H9 (cell line): ENCODE data around the gene APLP2. TPM values are rescaled to one million over a fixed set of nuclear protein-coding genes. Genes with fewer than 3 reads are reported as not detected.
A peak's percentile ranks its signal among the peaks of the same experiment; 100 is the strongest.

Experiments used
- DNase-seq: peaks from one replicate; pipeline ENCODE4 v3.0.0-alpha.2; 2017
- H2AFZ ChIP-seq: one replicate; pipeline ENCODE4 v1.6.1; 2013; ENCODE audit warnings: mild to moderate bottlenecking, low read length, control low read depth, moderate library complexity
- H2AK5ac ChIP-seq: 2 replicates; pipeline ENCODE4 v1.6.1; 2013; ENCODE audit warnings: low read length, control low read depth, mixed read lengths; ENCODE audit not compliant: insufficient read length
- H2BK120ac ChIP-seq: one replicate; pipeline ENCODE4 v1.6.1; 2013; ENCODE audit warnings: low read depth, mild to moderate bottlenecking, low read length, control low read depth, inconsistent platforms; ENCODE audit not compliant: poor library complexity, severe bottlenecking
- H2BK12ac ChIP-seq: 2 replicates; pipeline ENCODE4 v1.6.1; 2013; ENCODE audit warnings: low read length, control low read depth, mixed read lengths, low read depth; ENCODE audit not compliant: insufficient read length
- H2BK15ac ChIP-seq: 2 replicates; pipeline ENCODE4 v1.6.1; 2013; ENCODE audit warnings: low read depth, low read length, control low read depth
- H2BK20ac ChIP-seq: one replicate; pipeline ENCODE4 v1.6.1; 2013; ENCODE audit warnings: low read depth, mild to moderate bottlenecking, low read length, control low read depth, inconsistent platforms; ENCODE audit not compliant: poor library complexity, severe bottlenecking
- H2BK5ac ChIP-seq: 2 replicates; pipeline ENCODE4 v1.6.1; 2013; ENCODE audit warnings: low read length, control low read depth, mixed read lengths; ENCODE audit not compliant: insufficient read length
- H3K14ac ChIP-seq: 2 replicates; pipeline ENCODE4 v1.6.1; 2013; ENCODE audit warnings: low read length, control low read depth; ENCODE audit not compliant: insufficient read depth
- H3K18ac ChIP-seq: 2 replicates; pipeline ENCODE4 v1.6.1; 2013; ENCODE audit warnings: low read depth, mild to moderate bottlenecking, mixed read lengths, low read length, control low read depth; ENCODE audit not compliant: insufficient read length
- H3K23ac ChIP-seq: 2 replicates; pipeline ENCODE4 v1.6.1; 2013; ENCODE audit warnings: low read length, control low read depth, mixed read lengths, low read depth; ENCODE audit not compliant: insufficient read length
- H3K23me2 ChIP-seq: 2 replicates; pipeline ENCODE4 v1.6.1; 2013; ENCODE audit warnings: low read depth, mild to moderate bottlenecking, mixed read lengths, low read length, control low read depth; ENCODE audit not compliant: insufficient read length, poor library complexity, severe bottlenecking
- H3K27ac ChIP-seq: 2 replicates; pipeline ENCODE4 v1.5.1; 2013; ENCODE audit warnings: low read length, control low read depth, mixed read lengths, low read depth; ENCODE audit not compliant: insufficient read length
- H3K27me3 ChIP-seq: 2 replicates; pipeline ENCODE4 v1.6.1; 2013; ENCODE audit warnings: low read length, control low read depth, inconsistent platforms; ENCODE audit not compliant: insufficient read depth
- H3K4ac ChIP-seq: 2 replicates; pipeline ENCODE4 v1.6.1; 2013; ENCODE audit warnings: low read depth, mild to moderate bottlenecking, control low read depth, inconsistent platforms, low read length, moderate library complexity
- H3K4me1 ChIP-seq: 2 replicates; pipeline ENCODE4 v1.6.1; 2013; ENCODE audit warnings: low read length, control low read depth, inconsistent platforms; ENCODE audit not compliant: insufficient read depth
- H3K4me2 ChIP-seq: 2 replicates; pipeline ENCODE4 v1.6.1; 2013; ENCODE audit warnings: low read length, control low read depth, mixed read lengths; ENCODE audit not compliant: insufficient read length, insufficient read depth
- H3K56ac ChIP-seq: 2 replicates; pipeline ENCODE4 v1.6.1; 2013; ENCODE audit warnings: low read depth, mild to moderate bottlenecking, mixed read lengths, low read length, control low read depth; ENCODE audit not compliant: insufficient read length
- H3K79me1 ChIP-seq: 2 replicates; pipeline ENCODE4 v1.6.1; 2013; ENCODE audit warnings: low read depth, mild to moderate bottlenecking, moderate library complexity, low read length, control low read depth, inconsistent platforms; ENCODE audit not compliant: insufficient read depth, poor library complexity, severe bottlenecking
- H3K79me2 ChIP-seq: 2 replicates; pipeline ENCODE4 v1.6.1; 2013; ENCODE audit warnings: low read length, control low read depth, inconsistent platforms; ENCODE audit not compliant: insufficient read depth
- H3K9ac ChIP-seq: 2 replicates; pipeline ENCODE4 v1.6.1; 2013; ENCODE audit warnings: low read length, control low read depth, mixed read lengths; ENCODE audit not compliant: insufficient read length; ENCODE audit errors: extremely low read depth
- H3K9me3 ChIP-seq: one replicate; pipeline ENCODE4 v1.6.1; 2013; ENCODE audit warnings: low read depth, low read length, inconsistent platforms; ENCODE audit not compliant: control insufficient read depth
- H3T11ph ChIP-seq: one replicate; pipeline ENCODE4 v1.6.1; 2013; ENCODE audit warnings: mild to moderate bottlenecking, low read length, control low read depth, inconsistent platforms
- H4K20me1 ChIP-seq: one replicate; pipeline ENCODE4 v1.6.1; 2013; ENCODE audit not compliant: control insufficient read depth, insufficient read length, insufficient read depth
- H4K5ac ChIP-seq: 2 replicates; pipeline ENCODE4 v1.6.1; 2013; ENCODE audit warnings: low read depth, mild to moderate bottlenecking, mixed read lengths, low read length, control low read depth; ENCODE audit not compliant: insufficient read length
- H4K8ac ChIP-seq: replicated peaks from 2 replicates; pipeline ENCODE4 v1.6.1; 2013; ENCODE audit warnings: low read length, control low read depth, mixed read lengths, low read depth; ENCODE audit not compliant: insufficient read length
- H4K91ac ChIP-seq: 2 replicates; pipeline ENCODE4 v1.6.1; 2013; ENCODE audit warnings: low read depth, mild to moderate bottlenecking, moderate library complexity, mixed read lengths, low read length, control low read depth; ENCODE audit not compliant: insufficient read length
- H3K27ac Mint-ChIP-seq, 3 experiments: 2 replicates in 2 of 3; 3 replicates in 1 of 3; pipeline ENCODE4 v1.8.0; 2020 to 2021; ENCODE audit warnings: mixed read lengths in 3 of 3, mild to moderate bottlenecking in 1 of 3, moderate library complexity in 1 of 3
- H3K27me3 Mint-ChIP-seq: 2 replicates; pipeline ENCODE4 v1.8.0; 2021; ENCODE audit warnings: low read depth, mild to moderate bottlenecking, moderate library complexity, mixed read lengths
- H3K36me3 Mint-ChIP-seq, 3 experiments: 2 replicates in 2 of 3; 3 replicates in 1 of 3; pipeline ENCODE4 v1.8.0; 2020 to 2021; ENCODE audit warnings: low read depth in 3 of 3, mixed read lengths in 3 of 3; ENCODE audit not compliant: insufficient read depth in 1 of 3
- H3K4me1 Mint-ChIP-seq, 2 experiments: 2 replicates each; pipeline ENCODE4 v1.8.0; 2020; ENCODE audit warnings: mixed read lengths in 2 of 2
- H3K4me3 Mint-ChIP-seq, 2 experiments: 2 replicates in 1 of 2; 3 replicates in 1 of 2; pipeline ENCODE4 v1.8.0; 2020 to 2021; ENCODE audit warnings: mild to moderate bottlenecking in 2 of 2, mixed read lengths in 2 of 2, moderate library complexity in 1 of 2
- H3K9me3 Mint-ChIP-seq, 2 experiments: 2 replicates in 1 of 2; 3 replicates in 1 of 2; pipeline ENCODE4 v1.8.0; 2020; ENCODE audit warnings: mild to moderate bottlenecking in 2 of 2, mixed read lengths in 2 of 2, moderate library complexity in 1 of 2
- CTCF ChIP-seq: fragments of 200-600 bp; sonication (generic); conservative IDR thresholded peaks from 3 replicates; pipeline ENCODE4 v1.8.0; 2021; ENCODE audit warnings: antibody characterized with exemption, mild to moderate bottlenecking
- WGBS: extraction: QIAGEN DNeasy Blood & Tissue Kit; methylation state at CpG from one replicate; pipeline ENCODE4 v1.1.7; 2013; ENCODE audit warnings: missing lambda C conversion rate, low lambda C conversion rate, mixed read lengths; ENCODE audit not compliant: insufficient read length; ENCODE audit errors: extremely low coverage; 5-methylcytosine and 5-hydroxymethylcytosine counted together
- total RNA-seq: library from RNA; stranded (reverse); gene quantifications from 2 replicates; pipeline ENCODE4 v1.2.1, GENCODE V29; 2021

APLP2 gene
- total RNA-seq, 1 experiment from 2014 or later, result 328 TPM

GRCh38 chr11:130088217-130088616 lies 18.5 kb downstream of the APLP2 start:
- Histone ChIP-seq H3K14ac (no peak overlapping the region), H3K4ac (no peak overlapping the region), H3K27me3 (no peaks in the 10 kb centered on the region), H3K9ac (no peak overlapping the region), H3K23ac (no peak overlapping the region), H2AFZ (no peak overlapping the region), H4K91ac (no peak overlapping the region), H3K4me2 (no peak overlapping the region), H3K79me2 (peaks cover 7% of the 10 kb centered on the region; the same call in 1 of the 2 replicates), H2BK12ac (no peak overlapping the region), H2AK5ac (no peak overlapping the region), H4K20me1 (no peaks in the 10 kb centered on the region), H2BK20ac (no peak overlapping the region), H3T11ph (no peak overlapping the region), H3K4me1 (peaks cover 2% of the 10 kb centered on the region; the same call in 1 of the 2 replicates), H3K9me3 (no peaks in the 10 kb centered on the region), H3K27ac (no peak overlapping the region), H4K8ac (no peak overlapping the region), H4K5ac (no peak overlapping the region), H3K23me2 (no peaks in the 10 kb centered on the region), H2BK15ac (no peak overlapping the region), H3K79me1 (peaks cover 3% of the 10 kb centered on the region), H3K18ac (no peak overlapping the region), H3K56ac (no peak overlapping the region), H2BK5ac (no peak overlapping the region), H2BK120ac (no peak overlapping the region)
- Mint-ChIP-seq H3K4me3 (no peak overlapping the region), H3K27ac (peak overlapping the region in 2 of 3 experiments; percentile 24 to 64; a peak in 3 of 7 replicates), H3K27me3 (no peaks in the 10 kb centered on the region), H3K9me3 (peaks cover 12 to 14% of the 10 kb centered on the region in 2 experiments), H3K4me1 (peaks cover 40% of the 10 kb centered on the region in 2 experiments), H3K36me3 (peaks cover 22 to 31% (median 24%) of the 10 kb centered on the region in 3 experiments)
- no peak for TF ChIP-seq CTCF
- WGBS, result no CpG with 5 or more reads among the region's 2 CpGs
- no peak for DNase-seq
